Testis (tissue), 2 donors: Measurements from ENCODE around the gene RPAIN.

Experiments
- CTCF ChIP-seq, 3 experiments: fragments of 450-650 bp in 2 of 3; fragments of 200-600 bp in 1 of 3; sonication (generic) in 1 of 3; IDR thresholded peaks; one replicate each; pipeline ENCODE4 v1.5.1; 2016 to 2019; ENCODE audit warnings: antibody characterized with exemption in 3 of 3, mild to moderate bottlenecking in 2 of 3, moderate library complexity in 1 of 3
- POLR2A ChIP-seq: fragments of 450-650 bp; IDR thresholded peaks from one replicate; pipeline ENCODE4 v1.6.1; 2017; ENCODE audit warnings: antibody characterized with exemption, mild to moderate bottlenecking, moderate library complexity

GRCh38 chr17:5408186-5408585 lies 11.8 kb upstream of the RPAIN start:
- TF ChIP-seq CTCF (IDR thresholded peaks at IDR 0.05): no peak
- TF ChIP-seq POLR2A: no peak
